GM19438 (cell line): ENCODE measurements around the gene TACSTD2.
A peak's percentile ranks its signal among the peaks of the same experiment; 100 is the strongest.
"Not testable (repeated sequence)": the region's sequence is repeated elsewhere in the genome, so short reads cannot be mapped to it uniquely, and the experiment has no call there.

Experiments used
- ATAC-seq: cut with Tn5 transposase; IDR thresholded peaks from one replicate; pipeline ENCODE4 v1.9.1; 2021; ENCODE audit warnings: low read depth; ENCODE audit not compliant: unreplicated experiment

The TACSTD2 gene

DNA sequence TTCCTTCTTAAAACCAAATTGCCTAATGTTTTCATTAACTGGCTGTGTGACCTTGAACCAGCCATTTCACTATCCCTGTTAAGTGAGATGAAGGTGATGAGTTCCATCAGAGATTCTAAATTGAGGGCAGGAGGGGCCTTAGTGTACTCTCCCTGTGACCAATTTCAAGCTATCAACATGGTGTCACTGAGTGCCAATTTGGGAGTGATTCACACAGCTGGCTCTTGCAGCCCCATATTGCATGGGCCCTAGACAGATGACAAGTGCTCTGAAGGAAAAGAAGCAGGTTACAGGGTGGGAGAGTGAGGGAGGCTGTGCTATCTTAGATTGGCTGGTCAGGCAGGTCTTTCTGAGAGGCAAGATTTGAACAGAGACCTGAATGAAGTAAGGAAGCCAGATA, 13.0 kb upstream of the TACSTD2 start:
- ATAC-seq, result no peak

DNA sequence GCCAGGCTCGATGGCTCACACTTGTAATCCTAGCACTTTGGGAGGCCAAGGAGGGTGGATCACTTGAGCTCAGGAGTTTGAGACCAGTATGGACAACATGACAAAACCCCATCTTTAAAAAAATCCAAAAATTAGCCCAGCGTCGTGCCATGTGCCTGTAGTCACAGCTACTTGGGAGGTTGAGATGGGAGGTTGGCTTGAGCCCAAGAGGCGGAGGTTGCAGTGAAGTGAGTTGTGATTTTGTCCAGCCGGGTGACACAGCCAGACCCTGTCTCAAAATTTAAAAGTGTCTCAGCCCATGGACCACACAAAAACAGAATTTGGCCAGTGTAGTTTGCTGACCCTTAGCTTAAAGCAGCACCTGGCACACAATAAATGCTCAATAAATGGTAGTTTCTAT, 11.3 kb upstream of the TACSTD2 start:
- no peak for ATAC-seq

DNA sequence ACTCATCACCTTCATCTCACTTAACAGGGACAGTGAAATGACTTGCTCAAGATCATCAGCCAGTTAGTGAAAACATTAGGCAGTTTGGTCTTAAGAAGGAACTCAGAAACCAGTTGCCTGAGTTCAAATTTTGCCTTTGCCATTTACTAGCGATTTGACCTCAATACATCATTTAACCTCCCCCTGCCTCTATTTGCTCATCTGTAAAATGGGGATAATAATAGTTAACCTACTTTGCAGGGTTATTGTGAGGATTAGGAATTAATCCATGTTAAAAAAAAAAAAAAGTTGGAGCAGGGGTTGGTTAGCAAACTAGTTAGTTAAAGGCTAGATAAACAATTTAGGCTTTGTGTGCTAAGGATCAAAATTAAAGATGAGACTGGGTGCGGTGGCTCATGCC, 10.6 kb upstream of the TACSTD2 start:
- no peak for ATAC-seq

GRCh38 chr1:58586271-58586670, 9.2 kb upstream of the TACSTD2 start:
- no peak for ATAC-seq

GRCh38 chr1:58585581-58586151, 8.6 kb upstream of the TACSTD2 start:
- ATAC-seq, result no peak

DNA sequence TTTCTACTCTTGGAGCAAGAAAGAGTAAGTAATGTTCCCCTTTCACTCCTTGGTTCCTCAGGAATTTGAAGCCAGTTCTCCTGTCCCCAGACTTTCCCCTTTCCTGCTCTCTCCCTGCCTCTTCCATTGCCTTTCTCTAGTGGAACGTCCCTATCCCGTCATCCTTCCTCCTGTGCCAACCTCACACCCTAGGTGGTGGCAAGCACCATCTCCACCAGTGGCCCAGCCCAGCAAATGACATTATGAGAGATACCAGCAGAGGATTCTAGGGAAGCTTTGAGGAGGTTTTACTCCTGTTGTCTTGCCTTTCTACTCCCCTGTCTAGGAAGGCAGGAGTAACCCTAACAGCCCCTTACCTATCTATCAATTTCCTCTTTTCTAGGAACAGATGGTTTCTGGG, 8.1 kb upstream of the TACSTD2 start:
- no peak for ATAC-seq

- ATAC-seq, result no peak
These were observed 7.2 kb upstream of the TACSTD2 start for GRCh38 chr1:58584082-58584895.

GRCh38 chr1:58583496-58583895, 6.4 kb upstream of the TACSTD2 start:
- ATAC-seq, result no peak

DNA sequence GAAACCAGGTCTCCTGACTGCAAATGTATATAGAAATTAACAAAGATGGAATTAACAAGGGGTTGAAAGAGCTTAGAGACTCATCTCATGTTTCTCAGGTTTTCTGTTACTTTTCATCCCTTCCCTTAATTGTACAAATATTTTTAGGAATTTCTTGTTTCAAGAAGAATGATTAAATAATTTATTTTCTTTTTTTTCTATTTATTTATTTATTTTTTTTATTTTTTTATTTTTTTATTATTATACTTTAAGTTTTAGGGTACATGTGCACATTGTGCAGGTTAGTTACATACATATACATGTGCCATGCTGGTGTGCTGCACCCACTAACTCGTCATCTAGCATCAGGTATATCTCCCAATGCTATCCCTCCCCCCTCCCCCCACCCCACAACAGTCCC, 5.1 kb upstream of the TACSTD2 start:
- not testable (repeated sequence) for ATAC-seq

GRCh38 chr1:58581641-58582040, 4.6 kb upstream of the TACSTD2 start:
- ATAC-seq, result no peak

DNA sequence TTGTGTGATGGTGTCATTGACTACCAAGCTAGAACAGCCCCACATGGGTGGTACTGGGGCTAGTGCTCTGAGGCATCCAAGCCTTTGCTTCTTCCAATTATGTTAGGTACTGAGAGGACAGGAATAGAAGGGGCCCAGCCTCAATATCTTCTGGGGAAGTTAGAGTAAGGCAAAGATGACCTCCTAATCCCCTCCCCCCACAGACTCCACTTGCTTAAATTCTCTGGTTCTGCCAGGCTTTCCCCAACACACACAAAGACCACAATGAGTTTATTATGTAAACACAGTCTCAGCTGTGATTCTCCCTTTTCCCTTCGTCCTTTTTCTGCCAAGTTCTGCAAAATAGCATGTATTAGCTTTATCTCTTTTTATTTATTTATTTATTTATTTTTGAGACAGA, 3.1 kb upstream of the TACSTD2 start:
- no peak for ATAC-seq

GRCh38 chr1:58577654-58578030, 590 bp upstream of the TACSTD2 start:
- ATAC-seq, result no peak

- ATAC-seq, result no peak
These were observed 726 bp downstream of the TACSTD2 start for GRCh38 chr1:58576325-58576726.

GRCh38 chr1:58575551-58576324, 1.3 kb downstream of the TACSTD2 start:
- ATAC-seq, result no peak

DNA sequence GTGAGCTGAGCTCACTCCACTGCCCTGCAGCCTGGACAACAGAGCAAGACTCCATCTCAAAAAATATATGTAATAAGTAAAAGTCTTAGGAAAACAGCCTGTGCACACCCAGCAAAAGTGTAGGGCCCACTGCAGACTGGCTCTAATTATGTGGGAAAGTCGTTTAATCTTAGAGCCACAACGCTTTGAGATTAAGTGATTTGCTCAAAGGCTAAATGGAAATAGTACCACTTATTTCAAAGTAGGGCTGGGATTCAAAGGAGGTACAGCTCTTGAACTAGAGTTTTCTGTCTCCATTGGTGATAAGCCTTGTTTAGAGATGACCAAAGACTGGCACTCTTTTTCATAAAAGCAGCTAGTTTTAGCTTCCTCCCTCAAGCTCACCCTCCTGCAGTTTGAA, 2.2 kb downstream of the TACSTD2 start:
- ATAC-seq, result no peak

- peak; percentile 97 for ATAC-seq
These were observed 3.1 kb downstream of the TACSTD2 start for GRCh38 chr1:58573705-58574591.

GRCh38 chr1:58573138-58573537, 3.9 kb downstream of the TACSTD2 start:
- no peak for ATAC-seq

DNA sequence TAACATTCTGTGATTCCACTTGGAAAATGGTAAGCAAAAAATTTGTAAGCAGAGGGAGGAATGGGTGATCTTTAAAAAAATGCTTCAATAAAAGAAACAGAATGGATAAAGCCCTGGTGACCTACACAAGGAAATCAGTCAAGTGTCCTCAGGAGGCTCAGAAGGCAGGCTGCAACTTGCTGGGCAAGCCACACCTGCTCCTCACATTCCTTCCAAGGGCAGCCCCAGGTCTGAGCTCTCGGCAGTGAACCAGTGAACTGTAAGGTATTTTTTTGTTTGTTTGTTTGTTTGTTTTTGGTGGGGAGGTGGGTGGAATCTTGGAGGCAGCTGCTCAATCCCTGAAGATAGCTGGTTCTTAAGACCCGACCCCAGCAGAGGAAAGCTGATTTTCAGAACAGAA, 4.4 kb downstream of the TACSTD2 start:
- ATAC-seq, result no peak

DNA sequence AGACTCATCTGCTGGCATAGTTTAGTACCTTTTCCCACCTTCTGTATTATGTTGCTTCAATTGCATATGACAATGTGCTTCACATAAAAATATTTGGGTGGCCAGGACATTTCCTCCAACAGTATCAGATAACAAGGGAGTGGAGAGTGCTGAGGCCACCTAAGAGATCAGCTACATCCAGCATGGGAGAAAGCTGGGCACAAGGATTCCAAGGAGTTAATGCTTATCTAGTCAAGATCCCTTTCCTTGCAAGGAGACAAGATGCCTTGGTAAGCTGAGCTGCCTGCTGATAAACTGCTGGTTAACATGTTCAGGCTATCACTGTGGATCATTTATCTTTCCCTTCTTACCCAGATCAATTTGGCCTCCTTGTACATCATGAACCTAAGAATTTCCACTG, 5.4 kb downstream of the TACSTD2 start:
- ATAC-seq, result no peak

DNA sequence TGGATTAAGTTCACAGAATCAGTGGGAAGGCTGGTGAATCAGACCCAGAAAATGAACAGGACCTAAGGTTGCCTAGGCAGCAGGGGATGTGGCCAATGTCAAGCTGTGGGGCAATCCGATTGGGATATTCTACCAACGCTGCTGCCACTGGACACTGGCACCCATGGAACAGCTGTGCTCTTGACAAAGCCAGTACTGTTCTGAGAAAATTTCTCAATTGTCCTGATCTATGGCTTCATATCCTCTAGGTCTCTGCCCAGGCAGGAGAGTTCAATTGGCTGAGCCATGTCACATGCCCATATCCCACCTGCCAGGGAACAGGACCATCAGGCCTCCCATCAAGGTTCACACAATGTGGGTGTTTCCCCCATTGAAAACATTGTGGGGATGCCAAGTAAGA, 6.2 kb downstream of the TACSTD2 start:
- no peak for ATAC-seq

GRCh38 chr1:58570094-58570493, 7.0 kb downstream of the TACSTD2 start:
- no peak for ATAC-seq
